Adrenal gland (tissue), 5 donors: ENCODE results near the gene TRMT61B.

Experiments used
- CTCF ChIP-seq, 6 experiments: fragments of 450-650 bp in 4 of 6; fragments of 200-600 bp in 2 of 6; sonication (generic) in 1 of 6; IDR thresholded peaks; 1 replicate in 5 of 6; 2 replicates in 1 of 6; pipeline versions ENCODE4 v1.5.1 to v1.8.0; 2016 to 2021; ENCODE audit warnings: antibody characterized with exemption in 6 of 6, mild to moderate bottlenecking in 2 of 6, moderate library complexity in 1 of 6
- POLR2A ChIP-seq, 2 donors: fragments of 450-650 bp; IDR thresholded peaks; one replicate each; pipeline ENCODE4 v1.6.1; 2017; ENCODE audit warnings: antibody characterized with exemption in 2 of 2, mild to moderate bottlenecking in 2 of 2, moderate library complexity in 1 of 2
- donor health status: DM: no; HTN: no; CAD: no.

- TF ChIP-seq CTCF (IDR thresholded peaks at IDR 0.05), result no peak
- TF ChIP-seq POLR2A (IDR thresholded peaks at IDR 0.05), result no peak
These were observed 14.1 kb downstream of the TRMT61B start for GRCh38 chr2:28855977-28856376.
